Glomerular visceral epithelial cell (primary cell): ENCODE results near the gene RRAS2.
"Not testable (repeated sequence)": the region's sequence is repeated elsewhere in the genome, so short reads cannot be mapped to it uniquely, and the experiment has no call there.

Experiments
- DNase-seq: peaks from one replicate; pipeline ENCODE4 v3.0.0-alpha.2; 2016; ENCODE audit errors: extremely low spot score

RRAS2 gene

GRCh38 chr11:14306481-14306880 is 52.5 kb downstream of the RRAS2 start:
- DNase-seq = no peak

GRCh38 chr11:14305649-14306048 is 53.3 kb downstream of the RRAS2 start:
- no peak for DNase-seq

DNA sequence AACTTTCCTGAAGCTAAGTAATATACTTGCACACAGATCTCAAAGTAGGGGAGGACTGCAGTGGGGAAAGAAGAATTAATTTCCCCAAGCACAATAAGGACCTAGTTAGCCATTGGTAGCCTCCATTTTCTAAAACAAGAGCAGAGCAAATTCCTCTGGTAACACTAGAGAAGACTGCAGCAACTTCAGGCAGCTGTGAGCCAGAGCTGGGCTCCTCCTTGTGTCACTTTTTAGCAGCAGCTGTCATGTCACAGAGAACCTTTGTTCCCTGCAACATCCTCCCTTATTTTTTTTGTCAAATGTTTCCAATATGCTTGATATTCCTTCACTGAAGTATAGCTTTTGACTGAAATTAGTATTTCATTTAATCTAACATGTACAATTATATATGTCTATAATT is 54.4 kb downstream of the RRAS2 start:
- DNase-seq = no peak

GRCh38 chr11:14300661-14301304 is 58.2 kb downstream of the RRAS2 start:
- DNase-seq = peak; percentile 68

DNA sequence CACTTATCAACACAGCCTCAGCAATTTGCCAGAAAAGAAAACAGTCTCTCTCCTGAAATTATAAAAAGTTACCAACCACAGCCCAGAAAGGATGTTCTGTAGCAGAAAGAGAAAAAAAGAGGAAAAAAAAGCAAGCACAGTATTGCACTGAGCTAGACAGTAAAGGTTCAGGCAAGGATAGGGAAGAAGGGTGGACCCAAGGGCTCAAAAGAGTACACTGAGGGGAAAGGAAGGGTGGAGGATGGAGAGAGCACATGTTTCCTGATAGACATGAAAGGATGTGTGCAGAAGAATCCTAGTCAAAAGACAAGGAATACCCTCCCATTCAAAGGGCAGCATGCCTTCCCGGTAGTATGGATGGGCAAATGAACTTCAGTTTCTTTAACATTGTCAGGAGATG is 59.1 kb downstream of the RRAS2 start:
- no peak for DNase-seq

DNA sequence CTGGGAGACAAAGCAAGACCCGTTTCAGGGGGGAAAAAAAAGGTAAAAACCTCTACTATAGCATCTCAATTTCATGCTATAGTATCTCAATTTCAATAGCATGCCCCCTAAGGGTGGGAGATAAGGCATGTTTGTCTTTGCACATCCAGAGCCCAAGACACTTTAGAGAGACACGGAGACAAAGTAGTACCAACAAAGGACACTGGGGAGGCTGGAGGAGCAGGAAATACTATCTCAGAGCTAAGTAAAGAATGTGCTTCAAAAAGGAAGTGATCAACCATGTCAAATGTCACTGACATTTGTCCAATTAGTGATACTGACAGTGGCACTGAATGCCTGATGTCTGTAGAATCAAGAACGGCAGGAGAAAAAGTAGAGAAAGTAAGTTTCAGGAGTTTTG is 68.6 kb downstream of the RRAS2 start:
- no peak for DNase-seq

GRCh38 chr11:14288189-14288935 is 70.6 kb downstream of the RRAS2 start:
- DNase-seq = peak; percentile 57

GRCh38 chr11:14278869-14279268 is 80.1 kb downstream of the RRAS2 start:
- DNase-seq = not testable (repeated sequence)

- DNase-seq = no peak
Observed at GRCh38 chr11:14275076-14275475, 83.9 kb downstream of the RRAS2 start.

DNA sequence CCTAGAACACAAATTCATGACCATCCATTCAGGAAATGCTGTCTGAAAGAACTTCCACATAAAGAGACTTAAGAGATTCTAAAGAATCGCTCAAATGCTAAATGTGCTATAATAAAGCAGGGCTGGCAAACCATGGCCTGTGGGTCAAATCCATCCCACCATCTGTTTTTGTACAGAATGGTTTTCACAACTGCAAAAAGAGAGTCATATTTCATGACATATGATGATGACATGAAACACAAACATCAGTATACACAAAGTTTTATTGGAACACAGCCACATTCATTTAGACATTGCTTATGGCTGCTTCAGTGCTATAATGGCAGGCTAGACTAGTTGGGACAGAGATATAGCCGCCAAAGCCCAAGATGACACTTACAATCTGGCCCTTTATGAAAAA is 85.1 kb downstream of the RRAS2 start:
- DNase-seq = no peak

DNA sequence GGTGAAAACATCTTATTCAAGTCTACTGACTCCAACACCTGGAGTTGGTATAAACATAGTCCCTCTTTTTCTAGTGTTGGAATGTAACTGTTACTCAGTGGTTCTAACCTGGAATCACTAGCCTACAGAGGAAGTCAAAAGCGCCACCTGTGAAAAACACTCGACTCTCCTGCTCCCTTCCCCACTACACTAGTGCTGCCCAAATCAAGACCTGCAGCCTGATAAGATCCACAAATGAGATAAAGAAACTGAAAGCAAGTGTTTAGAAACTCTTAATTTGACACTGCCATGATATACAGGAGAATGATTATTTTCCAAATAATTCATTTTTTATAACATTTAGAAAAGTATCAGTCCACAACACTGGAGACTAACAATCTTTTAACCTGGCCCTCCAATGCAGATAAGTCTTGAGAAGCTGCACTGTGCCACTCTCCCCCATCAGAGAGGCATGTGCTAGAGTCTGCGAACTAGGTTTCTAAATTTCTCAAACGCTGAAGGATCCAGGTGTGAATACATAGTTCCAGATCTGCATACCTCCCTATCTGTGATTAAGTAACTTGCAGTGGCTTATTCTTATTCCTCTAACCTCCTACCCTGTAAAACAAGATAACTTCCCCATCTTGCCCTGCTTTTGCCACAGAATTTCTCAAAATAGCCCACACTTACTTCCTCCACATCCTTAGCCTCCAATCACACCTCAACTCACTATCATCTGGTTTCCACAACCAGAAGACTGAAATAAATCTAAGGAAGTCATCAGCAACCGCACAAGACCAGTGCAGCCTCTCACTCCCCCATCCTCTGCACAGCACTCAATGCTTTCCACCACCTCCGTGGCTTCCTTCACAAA is 88.1 kb downstream of the RRAS2 start:
- no peak for DNase-seq

DNA sequence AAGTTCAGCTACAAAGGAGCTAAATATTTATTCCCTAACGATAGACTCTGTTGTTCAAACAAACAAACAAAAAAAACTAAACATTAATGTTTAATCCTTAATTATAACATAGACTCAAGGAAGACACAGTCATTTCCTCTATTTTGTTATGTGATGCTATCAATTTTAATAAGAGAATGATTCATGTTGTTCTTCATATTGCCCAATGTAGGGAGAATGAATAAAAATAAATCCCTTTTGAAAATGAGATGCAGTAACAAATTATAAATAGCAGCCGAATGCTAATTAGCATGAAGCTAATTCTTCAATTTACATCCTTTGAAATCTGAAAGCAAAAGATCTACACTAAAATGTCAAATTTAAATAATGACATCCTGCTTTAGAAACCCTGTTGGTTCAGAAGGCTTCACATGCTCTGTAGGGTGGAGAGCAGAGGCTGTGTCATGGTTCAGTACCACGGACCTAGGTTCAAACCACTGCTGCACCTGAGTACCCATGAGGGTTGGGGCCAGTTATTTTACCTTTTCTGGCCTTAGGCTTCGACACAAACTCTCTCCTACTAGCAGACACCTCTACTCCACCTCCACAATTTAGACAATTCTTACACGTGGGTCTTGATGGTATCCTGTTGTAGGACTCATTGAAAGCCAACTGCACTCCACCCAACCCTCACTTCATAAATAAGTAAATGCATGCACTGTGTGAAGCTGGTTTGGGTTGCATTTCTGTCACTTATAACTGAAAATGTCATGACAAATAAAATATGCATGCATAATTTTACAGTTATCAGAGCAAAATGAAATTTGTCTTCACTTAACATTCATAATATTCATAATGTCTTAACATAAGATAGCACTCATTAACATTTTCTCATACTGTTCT is 89.0 kb downstream of the RRAS2 start:
- DNase-seq = no peak

DNA sequence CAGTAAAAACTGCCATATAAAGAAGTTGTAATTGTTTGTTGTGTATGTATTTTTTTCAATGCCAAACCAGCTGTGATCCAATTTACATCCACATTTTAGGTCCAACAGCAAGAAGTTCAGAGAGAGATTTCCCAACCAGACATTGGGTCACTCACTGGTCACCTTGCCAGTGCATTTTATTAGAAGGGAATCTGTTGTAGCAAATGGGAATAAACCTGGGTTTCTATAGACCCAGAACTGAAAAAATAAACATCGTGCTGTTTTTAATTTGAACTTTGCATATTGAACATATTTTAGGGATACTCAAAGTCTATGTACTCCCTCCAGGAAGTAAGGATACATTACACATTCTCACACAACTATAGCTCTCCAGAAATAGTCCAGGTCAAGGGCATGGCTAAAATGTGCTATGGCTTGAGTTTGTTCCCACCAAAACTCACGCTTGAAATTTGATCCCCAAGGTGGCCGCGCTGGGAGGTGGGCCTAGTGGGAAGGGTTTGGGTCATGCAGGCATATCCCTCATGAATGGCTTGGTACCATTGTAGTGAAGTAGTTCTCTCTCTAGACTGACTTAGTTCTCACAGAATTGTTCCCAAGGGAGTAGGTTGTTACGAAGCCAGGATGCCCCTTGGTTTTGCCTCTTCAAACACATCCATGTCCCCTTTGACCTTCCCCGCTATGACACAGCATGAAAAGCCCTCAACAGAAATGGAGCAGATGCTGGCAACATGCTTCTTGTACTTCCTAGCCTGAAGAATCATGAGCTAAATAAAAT is 90.9 kb downstream of the RRAS2 start:
- DNase-seq = no peak

- DNase-seq = no peak
Observed at GRCh38 chr11:14266622-14267021, 92.4 kb downstream of the RRAS2 start.

GRCh38 chr11:14264966-14265365 is 94.0 kb downstream of the RRAS2 start:
- no peak for DNase-seq

DNA sequence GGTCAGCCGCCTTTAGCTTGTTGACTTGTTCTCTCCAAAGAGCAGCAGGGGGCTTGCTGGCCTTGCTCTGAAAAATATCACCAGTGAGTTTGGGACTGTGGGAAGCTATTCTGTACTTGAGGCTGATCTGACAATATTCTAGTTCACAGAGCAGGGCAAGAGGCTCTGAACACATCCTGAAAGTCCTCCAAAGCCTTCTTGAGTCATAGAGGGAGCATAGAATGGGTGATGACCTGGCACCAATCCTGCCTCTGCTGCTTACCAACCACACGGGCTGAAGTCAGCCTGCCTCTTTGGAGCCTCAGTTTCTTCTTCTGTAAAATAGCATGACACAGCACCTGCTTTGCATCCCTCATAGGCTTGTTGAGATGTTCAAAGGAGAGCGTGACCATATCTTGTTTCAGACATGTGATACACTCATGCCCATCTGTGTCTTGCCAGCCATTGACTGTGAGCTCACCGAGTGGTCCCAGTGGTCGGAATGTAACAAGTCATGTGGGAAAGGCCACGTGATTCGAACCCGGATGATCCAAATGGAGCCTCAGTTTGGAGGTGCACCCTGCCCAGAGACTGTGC is 96.6 kb downstream of the RRAS2 start:
- DNase-seq = no peak

DNA sequence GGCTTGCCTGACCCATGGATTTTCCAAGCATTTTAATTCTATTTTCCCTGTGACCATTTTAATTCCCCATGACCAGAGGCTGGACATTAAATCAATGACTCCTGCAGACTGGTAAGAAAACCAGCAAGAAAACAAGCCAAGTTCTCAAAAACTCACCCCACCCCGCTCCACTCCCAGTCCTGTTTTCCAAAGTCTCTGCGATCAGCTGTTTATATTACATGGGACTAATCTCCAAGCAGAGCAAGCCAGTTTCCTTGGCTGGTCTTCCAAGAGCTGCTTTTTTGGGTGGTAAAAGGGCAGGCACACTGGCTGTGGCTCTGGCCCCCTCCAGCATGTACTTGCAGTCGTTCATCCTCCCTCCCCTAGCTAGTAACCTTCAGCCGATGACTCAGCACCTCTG is 97.9 kb downstream of the RRAS2 start:
- no peak for DNase-seq

DNA sequence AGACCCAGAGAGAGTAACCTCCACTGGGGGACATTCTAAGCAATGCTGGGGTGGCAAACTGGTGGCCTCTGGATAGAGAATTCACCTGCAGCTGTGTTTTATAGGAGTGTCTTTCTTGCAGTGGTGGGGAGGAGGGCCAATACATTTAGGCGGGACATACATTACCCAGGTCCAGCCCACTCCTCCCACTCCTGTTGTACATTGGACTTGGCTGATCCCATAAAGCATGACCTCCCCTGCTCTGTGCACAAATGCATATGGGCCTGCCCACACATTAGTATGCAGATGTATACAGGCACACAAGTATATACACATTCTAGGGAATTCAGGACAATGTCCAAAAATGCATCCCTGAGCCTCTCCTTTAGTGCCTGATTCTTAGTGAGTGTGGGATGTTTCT is 99.1 kb downstream of the RRAS2 start:
- DNase-seq = no peak

- DNase-seq = no peak
Observed at GRCh38 chr11:14259186-14259784, 99.7 kb downstream of the RRAS2 start.
